Ascending aorta (tissue), 2 donors: ENCODE data around the gene TMEM255B. TPM values are rescaled to one million over a fixed set of nuclear protein-coding genes. Genes with fewer than 3 reads are reported as not detected.

Experiments
- DNase-seq, 2 donors: peaks; one replicate each; pipeline ENCODE4 v3.0.0-alpha.2; 2019; ENCODE audit warnings: low spot score in 2 of 2
- H3K27ac ChIP-seq, 2 donors: fragments of 200-600 bp; sonication (generic); one replicate each; pipeline ENCODE4 v1.5.1; 2016 to 2017; ENCODE audit warnings: mild to moderate bottlenecking in 1 of 2
- H3K27me3 ChIP-seq: fragments of 200-600 bp; sonication (generic); one replicate; pipeline ENCODE4 v1.5.1; 2017
- H3K36me3 ChIP-seq, 2 donors: fragments of 200-600 bp; sonication (generic); one replicate each; pipeline ENCODE4 v1.5.1; 2016
- H3K4me1 ChIP-seq, 2 donors: fragments of 200-600 bp; sonication (generic); one replicate each; pipeline ENCODE4 v1.5.1; 2016 to 2017; ENCODE audit warnings: mild to moderate bottlenecking in 1 of 2
- H3K4me3 ChIP-seq, 2 donors: fragments of 200-600 bp; sonication (generic); one replicate each; pipeline ENCODE4 v1.5.1; 2016 to 2017; ENCODE audit warnings: mild to moderate bottlenecking in 1 of 2
- H3K9me3 ChIP-seq, 2 donors: fragments of 200-600 bp; sonication (generic); one replicate each; pipeline ENCODE4 v1.5.1; 2016
- CTCF ChIP-seq, 3 experiments: fragments of 200-600 bp in 2 of 3; fragments of 450-650 bp in 1 of 3; sonication (generic) in 2 of 3; IDR thresholded peaks; one replicate each; pipeline ENCODE4 v1.5.1; 2016 to 2019; ENCODE audit warnings: antibody characterized with exemption in 3 of 3, mild to moderate bottlenecking in 1 of 3, moderate library complexity in 1 of 3
- intact Hi-C: fragments of 100-400 bp; cut with DNase I; formaldehyde crosslinking; loops from one replicate; pipeline ENCODE4 v1.15.1; 2023
- total RNA-seq: library from RNA; depleted of rRNA; stranded (reverse); fragments of >200 nt; gene quantifications from one replicate; pipeline ENCODE4 v1.1.0, GENCODE V29; 2016

The TMEM255B gene
- total RNA-seq, 1 donor from 2014 or later = 4.7 TPM

GRCh38 chr13:113863524-113864272, 104.7 kb downstream of the TMEM255B start, which contains the start of gene GAS6:
Gene GAS6 (minus strand): TSS chr13:113864076. CDS start chr13:113863920, 156 bp downstream.
- Histone ChIP-seq H3K36me3 (peaks cover 0 to 4% of the 10 kb centered on the region in 2 donors), H3K4me1 (peaks cover 7 to 22% of the 10 kb centered on the region in 2 donors), H3K9me3 (no peaks in the 10 kb centered on the region), H3K4me3 (peak within 1 kb of the TSS; percentile 71 to 91), H3K27me3 (no peaks in the 10 kb centered on the region), H3K27ac (peak within 1 kb of the TSS; percentile 89 to 96)
- intact Hi-C loops = loop anchor here (1.0 to 10.0 kb wide), 4 partner anchors 39 to 449 kb away; no protein-coding TSS in a partner anchor
- no peak for TF ChIP-seq CTCF (IDR thresholded peaks at IDR 0.05)
- peak in 1 of 2 donors; percentile 83 for DNase-seq

GRCh38 chr13:113864273-113864890, 105.4 kb downstream of the TMEM255B start:
- no peak for DNase-seq
- TF ChIP-seq CTCF (IDR thresholded peaks at IDR 0.05) = no peak
- H3K27ac ChIP-seq = peak overlapping the region; percentile 82 to 96
- H3K4me1 ChIP-seq = peaks cover 7 to 22% of the 10 kb centered on the region in 2 donors
- intact Hi-C loops = loop anchor here (2.0 to 10.0 kb wide), 3 partner anchors 38 to 450 kb away; no protein-coding TSS in a partner anchor
- no peaks in the 10 kb centered on the region for H3K9me3 ChIP-seq
- H3K27me3 ChIP-seq = no peaks in the 10 kb centered on the region
- H3K4me3 ChIP-seq = peak overlapping the region; percentile 71 to 91
- H3K36me3 ChIP-seq = peaks cover 0 to 3% of the 10 kb centered on the region in 2 donors

GRCh38 chr13:113865427-113865826, 106.4 kb downstream of the TMEM255B start:
- DNase-seq = no peak
- TF ChIP-seq CTCF (IDR thresholded peaks at IDR 0.05) = no peak
- intact Hi-C loops = loop anchor here (1.0 to 10.0 kb wide), 3 partner anchors 15 to 451 kb away; no protein-coding TSS in a partner anchor
- H3K4me1 ChIP-seq = peaks cover 7 to 20% of the 10 kb centered on the region in 2 donors
- H3K9me3 ChIP-seq = no peaks in the 10 kb centered on the region
- H3K27ac ChIP-seq = no peak overlapping the region
- no peaks in the 10 kb centered on the region for H3K36me3 ChIP-seq
- no peak overlapping the region for H3K4me3 ChIP-seq
- no peaks in the 10 kb centered on the region for H3K27me3 ChIP-seq

Other genes with a start within 250 kb of the TMEM255B start
- 15.8 TPM for gene TFDP1, start 174.5 kb upstream of the TMEM255B start, total RNA-seq
- gene ATP4B, start 101.0 kb upstream of the TMEM255B start, total RNA-seq = not detected
- gene GRK1, start 92.0 kb upstream of the TMEM255B start, total RNA-seq = not detected
- 502 TPM for gene GAS6, start 104.8 kb downstream of the TMEM255B start, total RNA-seq
- gene C13orf46, start 214.8 kb downstream of the TMEM255B start, total RNA-seq = 4.8 TPM